GM21723 (cell line): ENCODE results near the gene DDX25.

Source experiments
- ATAC-seq: cut with Tn5 transposase; IDR thresholded peaks from one replicate; pipeline ENCODE4 v1.9.1; 2021; ENCODE audit warnings: mild to moderate bottlenecking, moderate library complexity; ENCODE audit not compliant: unreplicated experiment

Gene DDX25

DNA sequence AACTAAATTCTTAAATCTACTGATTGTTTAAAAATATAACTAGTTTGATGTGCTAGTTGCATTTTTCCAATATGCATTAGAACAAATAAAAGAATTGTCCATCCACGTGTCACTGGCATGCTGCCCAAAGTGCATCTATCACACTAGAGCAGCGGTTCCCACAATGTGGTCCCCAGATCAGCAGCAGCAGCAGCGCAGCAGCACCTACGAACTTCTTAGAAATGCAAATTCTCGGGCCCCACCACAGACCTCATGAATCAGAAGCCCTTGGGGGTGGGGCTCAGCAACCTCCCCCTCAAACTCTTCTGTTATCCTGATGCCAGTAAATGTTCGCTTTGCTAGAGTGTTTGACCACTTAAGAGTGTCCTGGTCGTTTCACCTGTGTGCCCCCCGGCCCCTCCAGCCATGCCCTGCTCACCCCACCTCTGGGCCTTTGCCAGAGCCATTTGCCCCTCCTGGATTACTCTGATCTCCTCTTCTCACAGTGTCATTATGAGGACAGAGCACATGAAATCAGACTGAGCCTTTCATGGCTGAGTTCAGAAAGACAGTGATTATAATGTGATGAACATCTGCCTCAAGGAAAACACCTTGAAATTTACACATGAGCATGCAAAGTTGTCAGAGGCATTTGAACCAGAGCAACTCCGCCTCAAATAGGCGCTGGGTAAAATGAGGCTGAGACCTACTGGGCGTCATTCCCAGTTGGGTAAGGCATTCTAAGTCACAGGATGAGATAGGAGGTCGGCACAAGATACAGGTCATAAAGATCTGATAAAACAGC lies 28.9 kb downstream of the DDX25 start:
- no peak for ATAC-seq

DNA sequence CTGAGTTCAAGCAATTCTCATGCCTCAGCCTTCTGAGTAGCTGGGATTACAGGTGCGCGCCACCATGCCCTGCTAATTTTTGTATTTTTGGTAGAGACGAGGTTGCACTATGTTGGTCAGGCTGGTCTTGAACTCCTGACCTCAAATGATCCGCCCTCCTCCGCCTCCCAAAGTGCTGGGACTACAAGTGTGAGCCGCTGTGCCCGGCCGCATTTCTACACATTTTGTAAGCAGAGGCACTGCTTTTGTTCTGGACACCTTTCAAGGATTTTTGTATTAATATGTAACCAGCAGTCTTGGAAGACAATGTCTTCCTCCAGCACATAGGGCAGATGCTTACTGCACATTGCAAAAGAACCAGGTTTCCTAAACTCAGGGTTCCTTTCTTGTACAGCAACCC lies 30.2 kb downstream of the DDX25 start:
- no peak for ATAC-seq

DNA sequence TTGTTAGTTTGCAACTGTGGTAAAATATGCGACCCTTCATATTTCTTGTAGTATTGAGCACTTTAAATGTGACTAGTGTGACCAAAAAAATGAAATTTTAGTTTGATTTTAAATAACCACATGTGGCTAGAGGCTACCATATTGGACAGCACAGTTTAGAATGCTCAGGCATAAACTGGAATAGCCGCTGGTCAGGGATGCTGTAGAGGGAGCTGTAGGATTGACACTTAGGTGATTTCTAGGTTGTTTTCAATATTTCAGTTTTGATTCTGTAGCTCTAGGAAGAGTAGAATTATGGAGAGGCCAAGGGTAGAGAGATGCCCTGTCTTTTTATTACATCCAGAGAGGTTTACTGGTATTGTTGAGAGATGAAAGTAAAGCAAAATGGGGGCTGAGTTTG lies 30.7 kb downstream of the DDX25 start:
- no peak for ATAC-seq

DNA sequence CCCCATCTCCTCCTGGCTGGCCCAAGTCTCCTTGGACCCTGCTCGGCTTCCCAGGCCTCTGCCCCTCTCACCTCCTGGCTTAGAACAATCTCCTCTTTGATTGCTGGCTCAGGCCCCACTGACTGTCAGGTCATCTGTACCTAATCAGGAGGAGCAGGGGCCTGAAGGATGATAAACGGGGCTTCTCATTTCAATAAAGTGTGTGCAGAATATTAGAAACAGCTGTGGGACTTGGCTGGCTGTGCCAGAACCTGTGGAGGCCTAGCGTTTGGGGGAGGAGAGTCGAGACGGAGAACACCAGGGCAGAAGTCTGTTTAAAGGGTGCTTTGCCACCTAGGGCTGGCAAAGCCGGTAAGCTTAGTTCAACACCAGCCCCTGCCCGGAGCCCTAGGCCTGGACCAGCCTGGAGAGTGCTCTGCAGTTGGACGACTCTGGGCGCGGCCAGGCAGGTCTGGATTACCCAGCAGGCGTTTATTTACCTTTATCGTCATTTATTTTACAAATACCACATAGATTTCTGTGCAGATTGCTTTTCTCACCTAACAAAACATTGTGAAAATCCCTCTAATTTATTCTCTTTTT lies 31.4 kb downstream of the DDX25 start:
- ATAC-seq: no peak

DNA sequence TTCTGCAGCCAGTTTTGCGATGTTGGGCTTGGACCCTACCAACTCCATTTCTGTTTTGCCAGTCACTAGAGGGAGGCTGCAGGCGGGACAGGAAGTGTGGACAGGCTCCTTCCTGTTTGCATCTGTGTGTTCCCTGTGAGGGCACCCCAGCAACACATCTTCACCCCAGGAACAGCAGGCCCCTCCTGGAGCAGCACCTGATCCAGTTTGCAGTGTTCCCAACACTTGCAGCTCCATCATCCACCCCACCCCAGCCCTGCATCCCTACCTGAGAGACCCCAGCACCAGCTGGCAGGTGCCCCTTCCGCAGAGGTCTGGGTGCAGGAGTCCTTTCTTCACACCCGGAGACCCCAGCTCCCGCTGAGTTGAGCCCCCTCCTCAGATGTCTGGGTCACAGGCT lies 34.1 kb downstream of the DDX25 start:
- ATAC-seq: no peak

DNA sequence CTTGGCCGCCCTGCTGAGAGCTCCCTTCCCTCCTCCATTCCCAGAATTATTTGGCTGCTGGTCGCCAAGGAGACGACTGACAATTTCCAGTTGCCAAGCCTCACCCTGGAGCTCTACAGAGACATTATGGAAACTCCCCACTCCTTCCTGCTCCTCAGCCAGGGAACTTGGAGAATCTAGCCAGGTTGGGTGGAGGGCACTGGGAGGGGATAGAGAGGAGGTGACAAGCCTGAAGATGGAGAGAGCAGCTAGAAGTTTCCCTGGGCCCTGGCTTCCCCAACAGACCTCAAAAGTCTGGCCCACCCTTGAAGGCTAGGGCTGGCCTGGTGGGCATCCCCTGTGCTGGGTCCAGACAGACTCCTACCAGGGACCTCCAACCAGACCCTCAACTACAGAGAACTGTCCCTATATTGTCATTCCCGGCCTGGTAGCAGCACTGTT lies 34.8 kb downstream of the DDX25 start:
- no peak for ATAC-seq

DNA sequence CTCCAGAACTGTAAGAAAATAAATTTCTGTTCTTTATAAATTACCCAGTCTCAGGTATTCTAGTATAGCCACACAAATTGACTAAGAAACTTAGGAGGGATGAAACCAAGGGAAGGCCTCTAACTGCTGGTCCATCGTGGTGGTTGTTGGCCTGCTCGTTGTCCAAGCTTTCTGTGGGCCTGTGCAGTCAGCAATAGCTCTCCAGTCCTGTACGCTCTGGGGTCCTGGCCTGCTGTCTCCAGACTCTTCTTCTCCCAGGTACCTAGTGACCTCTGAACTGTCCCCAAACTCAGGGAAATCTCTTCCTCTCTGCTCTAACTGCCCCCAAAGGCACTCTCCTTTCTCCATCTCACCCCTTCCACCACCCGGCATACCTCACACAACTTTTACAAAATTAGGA lies 35.8 kb downstream of the DDX25 start:
- no peak for ATAC-seq

DNA sequence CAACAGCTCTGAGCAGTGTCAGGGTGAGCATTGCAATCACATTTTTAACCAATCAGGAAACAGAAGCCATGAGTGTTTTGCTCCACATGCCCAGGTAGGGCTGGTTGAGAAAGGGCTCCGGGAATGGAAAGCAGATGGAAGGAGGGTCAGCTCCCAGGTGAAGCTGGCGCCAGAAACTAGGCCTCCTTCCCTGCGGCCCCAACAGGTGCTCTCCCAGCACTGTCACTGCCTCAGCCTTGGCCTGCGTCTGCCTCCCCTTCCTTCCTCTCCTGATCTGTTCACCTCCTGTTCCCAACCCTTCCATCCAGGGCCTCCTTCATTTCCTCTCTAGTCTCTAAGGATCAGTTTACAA lies 36.9 kb downstream of the DDX25 start:
- ATAC-seq: no peak

DNA sequence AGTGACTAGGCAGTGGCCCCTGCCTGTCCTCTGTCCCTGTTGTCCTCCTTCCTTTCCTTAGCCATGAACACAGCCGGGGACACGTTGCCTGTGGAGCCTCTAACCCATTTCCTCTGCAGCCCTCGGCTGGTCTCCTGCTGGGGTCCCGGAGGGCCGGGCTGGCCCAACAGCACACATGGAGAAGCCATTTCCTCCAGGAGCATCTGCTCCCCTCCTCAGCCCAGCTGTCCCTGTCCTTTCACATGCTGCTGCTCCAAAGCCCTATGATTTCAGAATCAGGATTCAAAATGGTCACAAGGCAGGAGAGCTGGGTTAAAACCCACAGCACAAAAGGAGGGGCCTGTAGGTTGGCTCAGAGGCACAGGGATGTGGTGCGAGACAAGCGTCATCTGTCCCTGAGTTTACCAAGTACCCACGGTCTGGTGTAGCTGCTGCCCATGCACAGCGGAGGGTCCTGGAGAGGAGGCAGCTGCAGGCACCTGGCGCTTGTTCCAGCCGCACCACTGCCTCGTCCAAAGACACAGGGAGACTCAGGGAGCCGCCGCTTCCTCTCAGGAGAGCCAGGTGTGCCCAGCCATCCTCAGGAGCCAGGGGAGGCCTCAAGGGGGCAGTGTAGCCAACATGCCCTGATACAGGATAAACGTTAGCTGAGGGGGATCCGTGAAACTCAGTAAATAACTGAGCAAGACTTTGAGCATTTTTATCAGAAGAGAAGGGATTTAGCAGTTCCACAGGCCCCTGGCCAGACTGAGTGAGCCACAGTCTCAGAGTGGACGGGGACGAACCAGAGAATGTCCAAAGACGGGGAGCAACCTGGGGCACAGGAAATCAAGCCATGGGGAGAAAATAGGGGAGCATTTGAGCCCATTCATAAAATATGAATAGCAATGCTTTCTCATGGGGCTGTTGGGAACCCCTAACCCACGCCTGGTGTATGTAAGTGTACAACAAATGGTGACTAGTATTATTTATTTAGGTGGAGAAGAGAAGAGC lies 37.6 kb downstream of the DDX25 start:
- ATAC-seq: no peak

DNA sequence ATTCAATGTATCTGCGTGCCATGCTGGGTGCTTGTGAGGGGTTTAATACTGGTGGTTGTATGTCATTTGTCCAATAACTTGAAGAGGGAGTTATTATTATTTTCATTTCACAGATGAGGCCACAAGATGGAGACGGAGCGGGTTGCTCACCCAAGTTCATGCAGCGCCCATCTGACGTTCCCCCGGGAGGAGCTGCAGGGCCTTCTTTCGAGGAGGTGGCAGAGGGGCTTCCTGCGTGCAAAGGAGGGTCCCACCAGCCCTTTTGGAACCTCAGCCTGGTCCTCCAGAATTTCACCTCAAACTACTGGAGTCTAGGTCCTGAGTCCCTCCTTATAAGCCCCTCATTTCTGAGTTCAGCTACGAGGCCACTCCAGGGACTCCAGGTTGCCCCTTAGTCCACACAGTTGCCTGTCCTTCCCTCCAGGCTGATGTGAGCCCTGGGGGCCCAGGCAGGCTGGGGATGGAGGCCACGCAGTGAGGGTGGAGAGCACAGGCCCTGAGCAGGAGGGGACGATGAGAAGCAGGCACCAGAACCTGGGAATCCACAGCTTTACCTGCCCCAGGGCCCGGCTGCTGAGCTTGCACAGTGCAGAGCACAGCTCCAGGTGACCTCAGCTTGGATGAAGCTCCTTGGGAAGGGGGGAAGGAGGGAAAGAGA lies 38.6 kb downstream of the DDX25 start:
- no peak for ATAC-seq

DNA sequence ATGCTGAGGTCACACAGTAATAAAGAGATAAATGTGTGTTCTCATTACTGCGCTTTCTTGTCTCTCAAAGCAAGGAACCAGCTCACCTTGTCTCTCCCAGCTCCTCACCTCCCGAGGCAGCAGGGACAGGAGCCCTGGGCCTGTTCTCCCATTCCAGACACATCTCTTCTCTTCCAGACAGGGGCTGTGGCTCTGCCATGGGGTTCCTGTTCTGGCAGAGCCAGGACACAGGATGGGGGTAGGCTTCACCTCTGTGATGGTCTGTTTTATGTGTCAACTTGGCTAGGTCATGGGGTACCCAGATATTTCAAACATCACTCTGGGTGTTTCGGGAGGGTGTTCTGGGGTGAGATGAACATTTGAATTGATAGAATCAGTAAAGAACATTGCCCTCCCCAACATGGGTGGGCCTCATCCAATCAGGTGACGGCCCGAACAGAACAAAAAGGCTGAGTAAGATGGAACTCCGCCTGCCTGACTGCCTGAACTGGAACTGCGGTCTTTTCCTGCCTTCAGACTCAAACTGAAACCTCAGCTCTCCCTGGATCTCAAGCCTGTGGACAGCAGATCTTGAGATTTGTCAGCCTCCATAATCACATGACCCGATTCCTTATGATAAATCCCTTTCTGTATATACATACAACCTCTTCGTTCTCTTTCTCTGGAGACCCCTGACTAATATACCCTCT lies 39.5 kb downstream of the DDX25 start:
- ATAC-seq: no peak

DNA sequence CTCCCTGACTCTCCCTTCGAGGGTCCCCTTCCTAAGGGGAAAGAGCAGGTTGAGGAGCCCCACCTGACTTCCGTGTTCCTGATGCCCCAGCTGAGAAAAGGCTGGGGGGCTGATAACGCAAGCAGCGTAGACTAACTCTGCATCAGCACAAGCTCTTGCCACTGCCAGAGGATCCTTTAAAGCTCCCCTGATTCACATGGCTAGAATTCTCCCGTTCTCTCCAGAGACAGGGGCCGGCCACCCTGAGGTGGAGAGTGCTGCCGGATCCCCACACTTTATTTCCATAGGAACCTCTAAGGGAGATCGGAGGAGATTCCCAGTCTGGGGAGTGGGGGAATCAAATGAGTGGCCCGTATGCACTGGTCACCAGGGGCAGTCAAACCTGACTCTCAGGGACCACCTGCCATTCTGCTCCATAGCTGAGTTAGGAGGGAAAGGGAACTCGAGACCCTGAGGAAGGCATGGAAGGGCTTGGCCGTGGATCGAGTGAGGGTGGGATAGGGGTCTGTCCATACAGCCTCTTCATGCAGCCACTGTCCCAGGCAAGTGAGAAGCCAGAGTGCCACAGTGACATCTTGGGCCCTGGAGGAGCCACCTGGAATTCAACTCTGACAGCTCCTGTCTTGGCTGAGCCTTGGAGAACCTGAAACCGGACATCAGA lies 40.2 kb downstream of the DDX25 start:
- ATAC-seq: no peak

DNA sequence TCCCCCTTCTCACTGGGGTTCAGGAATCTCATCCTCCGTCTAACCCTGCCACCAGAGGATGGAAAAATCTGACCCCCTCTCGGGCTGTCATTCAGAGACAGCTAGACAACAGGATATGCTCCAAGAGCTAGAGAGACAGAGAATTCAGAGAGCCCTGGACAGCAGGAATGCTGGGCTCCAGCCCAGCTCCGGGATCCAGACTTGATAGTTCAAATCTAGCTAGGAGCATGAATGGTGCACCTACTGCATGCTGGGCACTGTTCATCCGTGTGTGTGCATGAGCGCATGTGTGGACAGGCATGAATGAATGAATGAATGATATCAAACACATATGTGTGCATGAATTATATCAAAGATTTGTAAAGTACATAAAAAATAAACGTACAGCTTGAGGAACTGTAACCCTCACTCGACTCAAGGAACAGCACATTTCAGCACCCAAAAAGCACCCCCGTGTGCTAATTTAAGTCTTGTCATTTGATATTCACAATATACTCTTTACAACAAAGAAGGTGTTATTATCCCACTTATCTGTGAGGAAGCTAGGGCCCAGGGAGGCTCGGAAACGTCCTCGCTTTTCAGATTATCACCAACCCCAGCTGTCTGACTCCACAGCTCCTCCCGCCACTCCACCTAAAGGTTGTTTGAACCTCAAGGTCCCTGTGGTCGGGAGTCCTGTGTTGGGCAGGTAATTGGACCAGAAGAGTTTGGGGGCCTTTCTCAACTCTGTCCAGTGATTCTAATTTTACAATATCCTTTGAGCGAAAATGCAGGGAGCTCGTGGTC lies 40.9 kb downstream of the DDX25 start:
- no peak for ATAC-seq

DNA sequence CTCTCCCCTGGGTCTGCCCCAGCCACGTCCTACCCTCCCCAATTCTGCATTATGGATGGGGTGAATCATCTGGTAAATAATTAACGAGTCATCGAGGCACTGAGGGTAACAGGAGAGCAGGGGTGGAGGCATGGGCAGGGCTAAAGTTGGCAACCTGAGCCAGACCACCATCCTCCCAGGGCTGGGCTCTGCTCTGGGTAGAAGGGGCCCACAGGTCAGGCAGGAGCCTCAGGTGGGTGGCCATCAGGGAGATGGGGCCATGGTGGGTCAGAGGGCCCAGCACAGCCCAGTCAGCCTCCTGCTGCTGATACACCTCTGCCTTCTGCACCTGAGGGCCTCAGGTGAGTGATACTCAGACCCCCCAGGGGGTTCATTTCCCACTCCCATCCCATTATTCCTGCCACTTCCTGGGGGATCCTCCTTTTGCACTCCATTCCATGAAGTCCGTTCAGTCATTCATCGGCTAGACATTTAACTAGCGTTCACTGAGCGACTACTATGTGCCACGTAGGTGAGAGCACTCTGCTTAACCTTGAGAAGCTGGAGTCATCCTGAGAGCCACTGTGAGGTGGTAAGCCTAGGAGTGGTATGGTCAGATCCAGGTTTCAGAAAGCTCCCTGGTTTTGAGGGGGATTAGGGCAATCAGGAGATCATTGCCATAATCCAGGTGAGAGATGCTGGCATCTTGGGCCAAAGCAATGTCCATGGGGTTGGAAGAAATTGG lies 41.7 kb downstream of the DDX25 start, which contains the start of gene VSIG10L2:
Gene VSIG10L2, plus strand, starts transcription at position 248 of the 724 bp plus-strand sequence. Its CDS starts 12 bp downstream, at position 260.
- ATAC-seq: no peak

DNA sequence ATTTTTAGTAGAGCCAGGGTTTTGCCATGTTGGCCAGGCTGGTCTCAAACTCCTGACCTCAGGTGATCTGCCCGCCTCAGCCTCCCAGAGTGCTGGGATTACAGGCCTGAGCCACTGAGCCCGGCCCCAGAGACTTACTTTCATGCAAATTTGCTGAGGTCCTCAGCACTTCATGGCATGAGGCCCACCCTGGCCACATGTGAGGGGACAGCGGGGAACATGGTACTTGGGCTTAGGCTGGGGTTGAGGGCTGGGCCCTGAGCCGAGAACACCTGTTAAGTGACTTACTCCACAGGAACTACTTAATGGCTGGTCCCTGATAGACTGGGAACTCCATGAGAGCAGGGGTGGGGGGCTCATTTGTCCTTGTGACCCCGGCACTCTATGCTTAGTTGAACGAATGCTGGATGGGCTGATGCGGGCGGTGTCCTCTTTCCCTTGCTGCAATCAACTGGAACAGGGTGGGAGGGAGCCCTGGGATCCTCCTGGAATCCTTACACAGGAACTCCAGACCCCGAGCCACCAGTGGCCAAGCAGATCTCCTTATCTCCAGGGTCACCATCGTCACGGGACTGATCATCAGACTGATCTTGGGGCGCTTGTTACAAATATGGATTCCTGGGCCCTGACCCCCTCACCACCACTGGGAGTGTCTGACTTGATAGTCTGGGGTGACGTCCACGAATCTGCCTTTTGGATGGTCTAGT lies 42.6 kb downstream of the DDX25 start:
- ATAC-seq: no peak

DNA sequence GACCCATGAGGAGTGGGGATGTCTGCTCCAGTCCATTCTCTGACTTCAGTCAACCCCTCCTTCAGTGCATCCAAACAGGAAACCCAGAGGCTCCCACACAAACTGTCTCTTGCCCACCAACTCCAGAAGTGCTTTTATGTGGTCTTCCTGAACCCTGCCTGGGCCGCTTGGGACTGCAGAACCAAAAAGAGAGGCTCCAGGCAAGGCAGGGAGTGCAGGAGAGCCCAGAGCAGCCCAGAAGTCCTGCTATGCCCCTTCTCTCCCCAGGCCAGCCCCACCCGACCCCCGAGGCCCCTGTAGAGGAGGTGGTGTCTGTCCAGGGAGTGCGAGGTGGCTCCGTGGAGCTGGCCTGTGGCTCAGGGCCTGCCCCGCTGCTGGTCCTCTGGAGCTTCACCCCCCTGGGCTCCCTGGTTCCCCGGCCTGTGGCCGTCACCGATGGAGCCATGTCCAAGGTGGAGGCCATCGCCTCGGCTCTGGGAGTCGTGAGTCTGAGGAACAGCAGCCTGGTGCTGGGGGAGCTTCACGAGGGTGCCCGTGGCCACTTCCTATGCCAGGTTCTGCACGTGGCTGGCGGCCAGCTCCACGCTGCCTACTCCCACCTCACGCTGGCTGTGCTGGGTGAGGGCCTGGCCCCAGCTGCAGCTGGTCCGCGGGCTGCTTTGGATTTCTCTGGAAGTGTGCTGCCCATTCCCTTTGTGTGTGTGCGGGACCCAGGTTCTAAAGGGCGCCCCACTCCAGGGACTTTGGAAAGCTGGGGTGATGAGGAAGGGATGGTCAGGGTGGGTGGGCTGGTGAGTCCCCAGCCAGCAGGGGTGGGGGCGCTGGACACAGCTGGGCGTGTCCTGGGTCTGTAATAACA lies 43.3 kb downstream of the DDX25 start:
- ATAC-seq: no peak
